Left hindlimb (tissue), 1 donor: ENCODE data around the gene NFIB.

Source experiments
- DNase-seq: peaks from one replicate; pipeline ENCODE4 v3.0.0-alpha.2; 2018

NFIB gene

DNA sequence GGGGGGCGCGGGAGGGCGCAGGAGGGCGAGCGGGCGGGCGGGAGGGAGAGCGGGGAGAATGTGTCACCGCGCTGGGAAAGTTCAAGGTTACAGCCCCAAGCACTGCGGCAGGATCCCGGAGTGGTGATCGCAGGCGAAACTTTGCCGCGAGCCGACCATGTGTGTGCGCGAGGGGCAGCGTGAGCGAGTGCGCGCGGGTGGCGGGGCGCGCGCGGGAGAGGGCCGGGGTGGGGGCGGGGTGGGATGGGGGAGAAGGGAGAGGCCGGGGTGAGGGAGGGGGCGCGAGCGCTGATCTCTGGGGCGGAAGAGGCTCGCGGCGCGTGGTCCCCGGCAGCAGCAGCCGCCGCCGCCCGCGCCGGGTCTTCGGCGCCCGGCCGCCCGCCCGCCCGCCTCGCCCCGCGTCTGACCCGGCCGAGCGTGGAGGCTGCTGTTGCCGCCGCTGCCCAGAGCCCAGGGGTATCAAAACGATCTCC lies at the start of gene NFIB:
NFIB (minus strand) TSS at position 191 of the 473 bp plus-strand sequence. CDS start 630 bp downstream, outside the sequence.
- peak; percentile 83 for DNase-seq

DNA sequence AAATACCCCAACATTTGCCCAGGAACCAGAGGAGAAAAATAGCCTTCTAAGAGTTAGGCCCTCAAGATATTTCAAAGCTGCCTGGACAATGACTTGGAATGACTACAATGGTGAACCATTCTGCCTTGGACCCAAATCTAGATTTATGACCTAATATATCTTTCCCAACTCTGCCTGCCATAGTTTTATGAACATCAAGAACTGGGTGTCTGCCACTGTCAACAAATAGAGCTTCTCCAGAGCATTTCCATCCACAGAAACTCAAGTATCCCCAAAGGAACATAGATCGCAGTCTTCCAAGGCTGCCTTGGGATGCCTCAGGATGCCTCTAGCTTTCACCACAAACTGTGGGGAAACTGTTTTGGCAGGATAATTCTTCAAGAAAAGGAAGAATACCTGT lies 48.2 kb upstream of the NFIB start:
- peak; percentile 36 for DNase-seq

GRCh38 chr9:14361074-14361473 lies 47.1 kb upstream of the NFIB start:
- DNase-seq, result no peak

DNA sequence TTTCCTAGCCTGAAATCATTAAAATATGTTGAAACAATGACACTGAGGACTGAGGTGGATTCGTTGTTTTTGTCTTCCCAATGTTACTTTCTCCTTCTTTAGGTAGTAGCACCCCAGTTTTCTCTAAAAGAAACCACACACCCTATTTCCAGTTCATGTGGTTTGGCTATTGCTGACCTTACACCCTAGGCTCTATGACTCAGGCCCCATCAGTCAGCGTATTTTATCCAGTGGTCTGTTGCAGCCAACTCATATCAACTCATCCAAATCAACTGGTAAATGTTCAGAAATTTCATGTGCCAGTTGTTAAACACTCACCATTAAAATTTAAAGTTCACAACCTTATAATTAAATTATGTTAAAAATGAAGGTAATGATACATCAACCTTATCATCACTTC lies 44.6 kb upstream of the NFIB start:
- no peak for DNase-seq

DNA sequence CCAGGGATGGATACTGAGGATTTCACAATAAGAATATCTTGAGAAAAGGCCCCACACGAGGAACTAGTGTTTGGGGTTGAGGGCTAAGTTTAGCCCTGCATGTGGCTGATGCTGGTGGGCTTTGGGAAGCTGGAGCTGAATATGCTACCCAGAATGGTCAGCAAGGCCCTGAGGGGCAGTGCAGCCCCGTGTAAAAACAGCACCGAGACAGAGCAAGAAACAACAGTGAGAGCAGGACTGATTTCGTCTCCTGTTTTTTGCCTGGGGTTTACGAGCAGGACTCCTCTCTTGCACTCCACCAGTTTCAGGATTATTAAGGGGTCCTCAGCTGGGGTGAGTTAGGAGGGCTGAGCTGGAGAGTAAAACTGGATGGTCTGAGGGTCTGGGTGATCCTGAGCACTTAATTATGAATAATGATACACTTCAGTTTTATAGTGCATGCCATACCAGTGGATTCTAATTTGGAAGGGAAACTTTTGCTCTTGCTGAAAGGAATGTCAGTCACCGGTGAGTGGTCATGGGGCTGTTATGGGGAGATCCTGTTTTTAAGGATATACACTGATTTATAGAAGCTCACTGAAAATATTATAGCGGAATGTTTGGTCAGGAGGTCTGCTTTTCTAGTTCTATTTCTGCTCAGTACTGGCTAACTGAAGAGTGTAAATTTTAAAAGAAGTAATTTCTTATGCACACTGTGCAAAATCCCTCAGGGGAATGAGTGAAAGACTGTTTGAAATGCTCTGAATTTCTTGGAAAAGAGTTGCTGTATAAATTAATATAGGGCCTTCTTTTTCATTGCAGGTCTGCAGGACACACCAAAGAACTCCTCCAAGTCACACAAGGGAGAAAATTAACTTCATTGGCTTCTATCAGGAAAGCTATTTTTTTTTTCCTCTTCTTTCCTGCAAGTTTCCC lies 42.7 kb upstream of the NFIB start:
- peak; percentile 31 for DNase-seq

- DNase-seq, result no peak
Measured at GRCh38 chr9:14354201-14354600, 40.3 kb upstream of the NFIB start.

DNA sequence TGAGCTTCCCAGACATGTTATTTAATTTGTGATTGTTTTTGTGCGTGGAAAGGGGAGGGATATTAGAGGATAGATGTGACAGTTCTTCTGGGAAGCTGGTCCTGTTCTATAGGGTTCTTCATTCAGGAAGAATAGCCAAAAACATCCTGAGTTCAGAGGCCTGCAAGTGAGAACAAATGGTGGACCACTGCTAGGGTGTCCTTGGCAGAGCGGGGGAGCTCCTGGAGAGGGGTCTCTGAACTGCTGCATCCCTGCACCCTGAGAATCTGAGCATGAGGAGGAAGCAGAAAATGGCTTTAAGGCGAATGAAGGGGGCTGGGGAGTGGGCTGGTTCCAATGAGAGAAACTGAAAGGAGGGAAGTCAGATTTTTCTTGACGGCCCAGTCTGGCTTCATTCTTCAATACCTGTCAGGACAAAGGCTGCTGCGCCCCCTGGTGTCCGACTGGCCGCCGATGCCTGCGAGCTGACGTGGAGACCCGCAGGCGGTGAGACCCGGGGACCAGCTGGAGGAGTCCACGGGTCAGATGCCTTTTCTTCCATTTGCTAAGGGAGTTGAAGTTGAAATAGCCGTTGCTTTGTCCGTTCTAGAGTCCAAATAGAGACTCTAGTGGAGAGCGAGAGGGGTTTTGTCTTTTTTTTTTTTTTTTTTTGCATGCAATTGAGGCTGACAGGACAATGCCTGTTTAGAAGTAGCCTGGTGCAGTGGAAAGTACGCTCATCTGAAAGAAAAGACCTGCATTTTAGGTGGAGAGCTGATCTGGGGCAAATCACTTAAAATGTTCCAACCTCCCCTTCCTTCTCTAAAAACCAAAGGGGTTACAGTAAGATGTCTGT lies 39.5 kb upstream of the NFIB start:
- peak; percentile 95 for DNase-seq

- DNase-seq, result peak; percentile 31
Measured at GRCh38 chr9:14352503-14352902, 38.6 kb upstream of the NFIB start.

DNA sequence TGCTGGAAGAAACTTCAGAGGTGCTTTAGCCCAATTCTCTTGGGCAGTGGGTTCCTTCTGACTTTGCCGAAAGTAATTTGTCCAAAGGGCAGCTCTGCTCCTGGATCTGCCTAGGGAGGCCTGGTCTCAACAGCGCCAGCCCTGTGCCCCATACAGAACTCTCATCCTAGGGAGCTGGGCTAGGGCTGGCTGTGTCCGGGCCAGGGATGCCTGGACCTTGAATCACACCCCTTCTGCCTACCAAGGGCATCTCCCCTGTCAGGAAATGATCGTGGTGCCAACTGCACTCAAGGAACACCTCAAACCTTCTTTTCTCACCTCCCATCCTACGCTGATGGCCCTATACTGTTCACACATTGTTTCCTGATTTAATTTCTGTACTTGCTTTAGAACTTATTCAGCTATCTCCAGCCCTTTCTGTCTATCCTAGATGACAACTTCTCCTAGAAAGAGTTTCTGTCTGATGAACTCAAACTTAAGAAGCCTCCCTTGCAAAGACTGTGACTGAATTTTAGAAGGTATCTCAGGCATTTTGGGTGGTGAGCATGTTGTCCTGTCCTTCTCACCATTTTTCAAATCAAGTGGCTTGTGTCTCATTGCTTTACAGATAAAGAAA lies 37.4 kb upstream of the NFIB start:
- peak; percentile 32 for DNase-seq

DNA sequence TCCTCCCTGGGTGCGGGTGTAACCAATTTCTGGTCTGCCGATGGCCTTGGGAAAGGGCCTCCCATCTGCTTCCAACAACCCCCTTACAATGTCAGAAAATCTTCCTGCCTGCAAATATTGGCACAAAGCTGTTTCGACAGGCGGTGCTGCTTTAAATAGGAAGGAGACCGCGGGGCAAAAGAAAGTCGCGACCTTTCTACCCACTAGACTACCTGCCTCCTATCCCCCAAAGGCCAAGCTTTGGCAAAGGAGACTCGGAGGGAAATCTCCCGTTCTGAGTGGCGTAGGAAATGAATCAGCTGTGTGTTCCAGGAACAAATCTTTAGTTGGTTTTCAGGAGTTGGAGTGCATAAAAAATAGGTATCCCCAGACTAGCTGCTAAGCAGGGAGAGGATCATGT lies 36.8 kb upstream of the NFIB start:
- peak; percentile 62 for DNase-seq

DNA sequence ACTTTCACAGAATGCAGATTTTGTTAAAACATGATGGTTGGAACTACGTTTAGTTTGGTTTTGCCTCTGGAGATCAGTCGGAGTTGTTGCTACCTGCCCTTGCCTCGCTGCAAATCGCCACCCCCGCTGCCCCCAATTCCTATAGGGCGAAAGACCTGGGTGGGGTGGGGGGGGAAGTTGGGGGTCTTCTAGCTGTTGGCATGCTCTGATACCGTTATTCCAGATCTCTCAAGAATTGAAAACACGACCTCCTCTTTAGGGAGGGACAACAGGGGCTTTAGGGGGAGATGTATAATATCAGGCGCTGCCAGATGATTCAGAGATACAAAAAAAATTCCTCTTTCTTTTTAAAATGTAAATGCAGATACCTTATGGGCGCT lies 36.4 kb upstream of the NFIB start:
- peak; percentile 45 for DNase-seq

DNA sequence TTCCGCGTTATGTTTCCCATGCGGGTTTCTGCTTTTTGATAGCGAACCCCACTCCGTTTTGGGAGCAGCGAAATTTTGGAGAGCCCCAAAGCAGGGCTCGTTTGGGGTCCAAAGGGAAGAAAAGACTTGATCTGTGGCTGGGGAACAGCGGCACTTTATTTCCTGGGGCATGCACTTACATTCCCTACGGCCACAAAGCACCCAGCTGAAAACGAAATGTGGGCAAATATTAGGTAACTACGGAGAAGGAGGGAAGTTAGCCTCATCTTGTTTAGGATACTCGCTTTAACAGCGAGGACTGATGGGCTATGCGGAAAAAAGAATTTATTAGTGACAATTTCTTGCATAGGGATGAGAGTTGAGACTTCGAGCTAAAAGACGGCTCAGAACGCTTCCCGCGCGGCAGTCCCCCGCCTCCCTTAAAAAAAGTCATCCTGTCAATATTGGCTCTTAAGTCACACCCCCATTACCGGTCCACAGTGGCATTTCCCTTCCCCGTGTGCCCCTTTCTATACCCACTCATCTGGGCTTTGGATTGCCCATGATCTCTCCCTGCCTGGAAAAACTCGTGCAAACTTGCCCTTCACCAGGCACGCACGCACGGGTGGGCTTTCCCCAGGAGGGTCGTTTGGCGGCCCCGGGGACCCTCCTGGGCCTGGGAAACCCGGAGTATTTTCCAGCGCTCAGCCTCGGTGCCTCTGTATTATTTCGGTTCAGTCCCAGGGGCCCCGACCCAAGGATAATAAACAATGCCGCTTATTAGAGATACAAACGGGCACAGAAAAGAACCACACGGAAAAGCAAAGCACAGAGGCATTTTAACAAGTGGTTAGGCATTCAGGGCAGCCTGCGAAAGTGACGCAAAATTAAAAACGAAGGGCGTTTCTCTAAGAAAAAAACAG lies 35.8 kb upstream of the NFIB start:
- DNase-seq, result peak; percentile 59

GRCh38 chr9:14349146-14349446 lies 35.2 kb upstream of the NFIB start:
- DNase-seq, result no peak

GRCh38 chr9:14348373-14349145 lies 34.6 kb upstream of the NFIB start:
- DNase-seq, result peak; percentile 66

DNA sequence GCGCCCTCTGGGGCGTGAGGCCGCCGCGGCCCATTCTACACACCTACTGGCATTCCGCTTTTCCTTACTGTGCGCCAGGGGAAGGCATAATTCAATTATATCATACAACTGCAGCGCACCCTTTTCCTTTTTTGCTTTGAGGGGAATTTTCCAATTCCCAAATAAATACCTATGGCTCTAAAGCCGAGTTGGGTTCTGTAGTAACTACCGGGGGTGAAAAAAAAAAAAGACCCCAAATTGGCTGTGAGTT lies 34.1 kb upstream of the NFIB start:
- no peak for DNase-seq

DNA sequence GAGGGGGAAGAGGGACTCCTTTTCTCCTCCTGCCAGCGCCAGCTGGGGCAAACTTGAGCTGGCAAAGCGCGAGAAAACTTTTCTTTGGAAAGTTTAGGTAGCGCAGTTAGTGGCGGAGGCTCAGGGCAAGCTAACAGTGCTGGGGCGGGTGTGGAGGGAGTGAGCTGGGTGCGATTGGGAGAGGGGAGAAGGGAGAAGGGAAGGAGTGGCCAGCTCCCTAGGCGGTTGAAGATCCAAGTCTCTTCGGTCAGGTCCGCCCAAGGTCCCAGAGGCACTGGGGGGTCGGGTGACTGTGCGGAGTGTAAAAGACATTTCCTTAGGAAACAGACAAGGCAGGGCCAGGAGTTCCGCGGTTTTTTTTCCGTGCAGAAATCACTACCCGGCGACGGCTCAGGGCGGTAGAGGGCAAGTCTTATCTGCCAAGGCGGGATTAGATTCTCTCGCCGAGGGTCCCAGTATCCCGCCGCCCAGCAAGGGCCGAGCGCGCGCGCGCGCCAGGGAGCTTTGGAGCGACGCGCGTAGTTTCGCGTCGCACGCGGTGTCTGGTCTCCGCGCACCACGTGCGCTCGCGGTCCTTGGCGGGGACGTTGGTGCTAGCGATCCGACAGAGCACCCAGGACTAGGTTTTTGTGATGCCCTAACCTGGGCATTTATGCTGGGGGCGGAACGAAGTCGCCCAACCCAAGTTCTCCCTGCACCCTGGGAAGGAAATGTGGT lies 33.6 kb upstream of the NFIB start:
- DNase-seq, result peak; percentile 86

- peak; percentile 55 for DNase-seq
Measured at GRCh38 chr9:14346811-14347405, 33.0 kb upstream of the NFIB start.

DNA sequence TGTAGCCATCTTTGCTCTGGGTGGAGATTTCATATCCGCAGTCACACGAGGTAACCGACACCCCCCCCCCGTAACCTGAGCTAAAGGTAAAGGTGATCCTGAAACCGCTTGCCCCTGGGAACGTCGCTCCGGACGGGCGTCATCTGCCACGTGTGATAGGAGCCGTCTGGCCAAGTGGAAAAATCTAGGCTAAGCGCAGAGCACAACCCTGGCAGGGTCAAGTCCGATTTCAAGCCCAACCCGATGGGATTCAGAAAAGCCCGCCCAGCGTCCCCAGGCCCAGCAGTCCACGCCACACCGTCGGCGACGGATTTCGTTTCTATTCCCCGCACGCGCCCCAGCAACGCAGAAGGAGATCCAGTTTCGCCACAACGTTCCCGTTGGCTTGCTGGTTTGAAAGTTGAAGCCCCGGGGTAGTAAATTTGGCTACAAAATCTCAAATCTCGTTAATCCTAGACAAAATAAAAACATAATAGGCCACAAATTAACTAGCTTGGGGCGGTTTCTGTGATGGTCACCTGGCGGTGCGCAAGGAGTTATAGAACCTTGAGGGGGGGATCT lies 32.4 kb upstream of the NFIB start:
- peak; percentile 64 for DNase-seq

DNA sequence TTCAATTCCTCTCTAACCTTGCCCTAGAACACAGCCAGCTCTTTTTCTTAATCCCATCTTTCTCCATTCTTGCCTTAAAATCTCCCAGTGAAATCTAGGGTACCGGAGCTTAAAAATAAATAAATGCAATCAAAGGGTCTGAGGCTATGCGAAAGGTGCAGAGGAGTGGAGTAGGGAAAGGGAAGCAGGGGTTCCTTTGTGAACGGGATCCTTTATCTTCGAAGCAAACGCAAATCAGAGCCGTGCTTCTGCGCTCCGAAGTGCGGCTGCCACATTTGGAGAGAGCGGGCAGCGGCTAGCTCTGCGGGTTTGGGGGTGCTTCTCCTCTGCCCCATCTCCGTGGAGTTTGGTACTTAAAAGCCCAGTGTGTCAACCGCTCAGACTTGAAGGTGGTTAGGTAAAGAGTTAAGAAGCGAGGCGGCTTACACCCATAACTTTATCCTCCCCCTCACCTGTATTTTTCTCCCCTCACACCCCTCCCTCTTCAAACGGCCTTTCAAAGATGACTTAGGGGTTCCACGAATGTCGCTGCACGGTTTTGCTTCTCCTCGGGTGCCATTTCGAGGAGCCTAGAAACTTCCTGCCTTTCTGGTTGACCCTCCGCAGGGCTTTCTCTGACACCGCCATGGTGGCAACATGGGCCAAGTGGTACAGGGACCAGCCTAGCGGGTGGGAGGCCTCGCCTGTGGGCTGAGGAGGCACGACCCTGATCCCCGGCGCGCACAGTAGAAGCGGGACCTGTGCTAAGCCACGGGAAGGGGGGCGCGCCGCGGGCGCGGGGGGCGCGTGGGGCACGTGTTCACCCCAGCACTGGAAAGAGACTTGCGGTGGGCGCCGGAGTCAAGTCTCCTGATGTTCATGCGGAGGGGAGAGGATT lies 31.7 kb upstream of the NFIB start:
- peak; percentile 71 for DNase-seq
